GM13976 (cell line): ENCODE data around the gene REPIN1.

Experiments used
- DNase-seq: peaks from one replicate; pipeline ENCODE4 v3.0.0; 2012; ENCODE audit warnings: low spot score
- in situ Hi-C: fragments of 300-500 bp; cut with MboI; formaldehyde crosslinking; loops from one replicate; pipeline ENCODE4 v1.12.0; 2022; ENCODE audit warnings: low sequenced_read_pairs, mixed read lengths, inconsistent platforms; ENCODE audit not compliant: unreplicated experiment
- TF ChIP-seq, protein P1 (sequence below): IDR thresholded peaks from 2 replicates; pipeline ENCODE4 v1.5.1; 2012; ENCODE audit warnings: borderline replicate concordance, mild to moderate bottlenecking; ENCODE audit not compliant: insufficient read depth; ENCODE audit errors: extremely low read depth, missing control alignments, control extremely low read depth

Gene REPIN1

DNA sequence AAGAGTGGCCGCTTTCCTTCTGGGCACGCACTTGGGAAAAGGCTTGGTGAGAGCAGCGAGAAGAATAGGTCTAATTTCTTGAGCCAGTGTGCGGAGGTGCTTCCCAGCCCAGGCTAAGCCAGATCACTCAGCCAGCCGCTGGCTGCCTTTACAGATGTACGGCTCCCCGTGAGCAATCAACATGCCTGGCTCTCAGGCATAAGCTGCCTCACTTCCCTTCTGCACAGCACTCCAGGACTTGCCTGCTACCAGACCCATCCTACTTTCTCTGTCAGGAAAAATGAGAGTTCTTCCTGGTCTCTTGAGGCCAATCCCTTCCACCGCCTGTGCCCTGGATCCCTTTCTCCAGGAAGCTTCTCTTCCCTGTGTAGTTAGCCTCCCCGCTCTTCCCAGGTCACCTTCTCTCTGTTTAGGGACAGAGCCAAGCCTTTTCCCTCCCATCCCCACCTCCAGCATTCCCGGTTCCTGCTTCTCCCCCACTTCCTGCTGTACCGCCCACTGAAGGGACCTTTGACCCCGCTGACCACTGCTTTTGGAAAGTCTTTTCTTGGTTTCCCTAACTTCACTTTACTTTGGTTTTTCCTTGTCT lies 44.2 kb upstream of the REPIN1 start:
- TF ChIP-seq, protein P1, sequence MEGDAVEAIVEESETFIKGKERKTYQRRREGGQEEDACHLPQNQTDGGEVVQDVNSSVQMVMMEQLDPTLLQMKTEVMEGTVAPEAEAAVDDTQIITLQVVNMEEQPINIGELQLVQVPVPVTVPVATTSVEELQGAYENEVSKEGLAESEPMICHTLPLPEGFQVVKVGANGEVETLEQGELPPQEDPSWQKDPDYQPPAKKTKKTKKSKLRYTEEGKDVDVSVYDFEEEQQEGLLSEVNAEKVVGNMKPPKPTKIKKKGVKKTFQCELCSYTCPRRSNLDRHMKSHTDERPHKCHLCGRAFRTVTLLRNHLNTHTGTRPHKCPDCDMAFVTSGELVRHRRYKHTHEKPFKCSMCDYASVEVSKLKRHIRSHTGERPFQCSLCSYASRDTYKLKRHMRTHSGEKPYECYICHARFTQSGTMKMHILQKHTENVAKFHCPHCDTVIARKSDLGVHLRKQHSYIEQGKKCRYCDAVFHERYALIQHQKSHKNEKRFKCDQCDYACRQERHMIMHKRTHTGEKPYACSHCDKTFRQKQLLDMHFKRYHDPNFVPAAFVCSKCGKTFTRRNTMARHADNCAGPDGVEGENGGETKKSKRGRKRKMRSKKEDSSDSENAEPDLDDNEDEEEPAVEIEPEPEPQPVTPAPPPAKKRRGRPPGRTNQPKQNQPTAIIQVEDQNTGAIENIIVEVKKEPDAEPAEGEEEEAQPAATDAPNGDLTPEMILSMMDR = no peak
- peak; percentile 26 for DNase-seq
- in situ Hi-C loops = no loop called here

DNA sequence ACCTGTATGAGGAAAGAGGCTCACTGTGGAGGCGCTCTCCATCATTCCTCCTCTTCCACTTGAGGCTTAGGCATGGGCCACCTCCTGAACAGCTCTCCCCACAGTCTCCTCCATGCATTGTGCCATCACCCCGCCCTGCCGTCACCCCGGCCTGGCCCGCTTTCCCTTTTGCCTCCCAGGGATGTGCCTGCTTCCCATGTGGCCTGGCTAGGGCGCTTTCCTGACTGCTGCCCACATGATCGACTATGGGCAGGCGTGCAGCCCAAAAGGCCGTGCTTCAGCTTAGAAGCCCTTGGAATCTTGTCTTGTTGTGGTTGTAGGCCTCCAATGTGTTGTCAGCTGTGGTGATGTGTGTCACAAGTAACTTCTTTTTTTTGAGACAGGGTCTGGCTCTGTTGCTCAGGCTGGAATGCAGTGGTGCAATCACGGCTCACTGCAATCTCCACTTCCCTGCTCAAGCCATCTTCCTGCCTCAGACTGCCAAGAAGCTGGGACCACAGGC lies 43.5 kb upstream of the REPIN1 start:
- in situ Hi-C loops = no loop called here
- TF ChIP-seq, protein P1 = no peak
- no peak for DNase-seq

DNA sequence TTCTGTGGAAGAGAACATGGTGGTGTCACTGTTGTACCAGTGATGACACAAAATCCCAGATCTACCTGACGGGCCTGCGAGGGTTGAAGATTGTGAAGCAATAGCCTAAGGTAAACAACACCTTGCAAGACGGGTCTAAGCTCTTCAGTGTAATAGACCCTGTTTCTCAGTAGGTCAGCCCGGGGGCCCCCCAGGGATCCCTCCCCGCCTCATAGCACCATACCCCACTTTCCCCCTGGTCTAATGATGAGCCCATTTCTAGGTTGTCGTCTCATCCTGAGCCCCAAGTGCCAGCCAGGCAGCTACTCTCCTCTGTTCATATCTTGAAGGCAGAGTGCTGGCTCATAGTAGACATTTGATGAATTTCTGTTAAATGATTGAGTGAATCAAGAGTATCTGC lies 42.7 kb upstream of the REPIN1 start:
- in situ Hi-C loops = no loop called here
- TF ChIP-seq, protein P1 = no peak
- DNase-seq = no peak

DNA sequence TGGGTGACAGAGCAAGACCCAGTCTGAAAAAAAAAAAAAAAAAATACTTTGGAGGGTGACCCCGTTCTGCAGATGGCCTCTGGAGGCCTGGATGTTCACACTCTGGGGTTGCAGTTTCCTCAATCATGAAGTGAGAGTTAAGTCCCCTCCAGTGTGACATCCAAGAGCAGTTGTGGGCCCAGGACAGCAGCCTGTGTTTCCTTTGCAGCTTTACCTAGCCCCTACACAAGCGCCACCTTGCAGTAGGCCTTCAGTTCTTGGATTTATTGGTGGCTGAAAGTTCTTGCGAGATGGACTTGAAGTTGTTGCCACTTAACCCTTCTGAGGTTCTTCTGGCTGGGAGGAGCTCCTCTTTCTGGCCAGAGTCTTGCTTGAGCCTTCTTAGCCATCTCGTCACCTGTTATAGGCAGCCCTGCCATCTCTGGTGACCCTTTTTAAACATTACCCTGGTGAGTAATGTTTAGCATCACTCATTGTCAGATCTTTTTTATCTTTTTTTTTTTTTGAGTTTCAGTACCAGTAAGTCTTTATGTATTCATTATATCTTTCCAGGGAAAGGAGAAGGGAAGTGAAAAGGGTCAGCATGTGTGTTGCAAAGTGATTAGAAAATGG lies 41.9 kb upstream of the REPIN1 start:
- DNase-seq = no peak
- in situ Hi-C loops = no loop called here
- TF ChIP-seq, protein P1 = no peak

DNA sequence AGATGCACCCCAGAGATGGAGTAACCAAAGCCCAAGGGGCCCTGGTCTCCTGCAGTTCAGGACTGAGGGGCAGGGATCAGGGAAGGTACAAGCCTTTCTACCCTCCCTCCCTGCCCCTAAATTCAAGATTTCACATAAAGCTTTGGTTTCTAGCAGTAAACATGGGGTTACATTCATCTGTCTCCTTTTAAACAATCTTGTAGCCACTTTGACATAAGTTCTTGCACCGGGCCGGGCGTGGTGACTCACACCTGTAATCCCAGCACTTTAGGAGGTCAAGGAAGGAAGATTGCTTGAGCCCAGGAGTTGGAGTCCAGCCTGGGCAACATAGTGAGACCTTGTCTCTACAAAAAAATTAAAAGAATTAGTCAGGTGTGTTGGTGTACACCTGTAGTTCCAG lies 41.3 kb upstream of the REPIN1 start:
- DNase-seq = no peak
- in situ Hi-C loops = no loop called here
- TF ChIP-seq, protein P1 = no peak

DNA sequence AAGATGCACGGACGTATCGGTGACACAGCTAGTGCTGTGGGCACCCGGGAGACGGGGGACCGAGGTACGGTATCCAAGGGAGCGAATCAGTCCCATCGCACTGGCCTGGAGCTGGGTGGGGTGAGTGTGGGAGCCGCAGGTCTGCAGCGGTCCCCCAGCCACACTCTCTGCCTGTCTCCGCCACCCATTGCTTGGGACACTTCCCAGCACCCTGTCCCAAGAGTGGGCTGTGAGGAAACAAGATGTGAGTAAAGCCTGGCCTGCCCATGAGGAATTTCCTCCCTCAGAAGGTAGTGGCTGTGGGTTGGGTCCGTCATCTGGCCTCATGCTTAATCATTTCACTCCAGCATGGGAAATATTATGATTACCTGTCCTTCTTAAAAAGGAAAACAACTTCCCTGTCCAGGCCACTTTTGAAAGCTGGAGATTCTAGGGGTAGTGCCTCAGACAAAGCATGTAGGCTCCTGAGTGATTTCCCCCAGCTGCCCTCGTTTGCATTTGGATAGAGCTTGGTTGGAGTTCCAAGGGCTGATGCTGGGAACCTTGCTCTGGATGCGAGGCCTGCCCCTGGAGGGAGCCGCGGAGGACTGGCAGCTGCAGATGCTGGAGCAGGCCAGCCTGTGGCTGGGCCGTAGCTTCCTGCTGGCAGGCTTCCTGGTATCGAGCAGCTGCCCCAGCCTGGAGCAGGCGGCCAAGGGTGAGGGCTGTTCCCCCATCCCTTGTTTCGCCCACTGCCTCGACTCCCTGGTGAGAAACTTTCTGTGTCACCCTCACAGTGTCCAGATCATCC lies 39.1 kb upstream of the REPIN1 start:
- in situ Hi-C loops = no loop called here
- DNase-seq = no peak
- TF ChIP-seq, protein P1 = no peak
